GM12878 (cell line): Measurements from ENCODE around the gene FABP2. TPM values are rescaled to one million over a fixed set of nuclear protein-coding genes. Genes with fewer than 3 reads are reported as not detected.
"Not testable (repeated sequence)": the region's sequence is repeated elsewhere in the genome, so short reads cannot be mapped to it uniquely, and the experiment has no call there.

Experiments
- ATAC-seq: fragments of 200-7000 bp; cut with Tn5 transposase; 3 replicates; pipeline ENCODE4 v1.9.1; 2020; ENCODE audit warnings: mild to moderate bottlenecking, moderate library complexity
- BruUV-seq: library from RNA; stranded (reverse); fragments of 400-500 nt; replicated peaks from 2 replicates; lab custom pipeline; 2021; lab: Mats Ljungman, UMichigan
- CTCF ChIA-PET: fragments of 300-600 bp; sonication (Branson Sonifier 250); formaldehyde crosslinking; extraction: SDS; loops from one replicate; lab custom pipeline; 2021; ENCODE audit warnings: inconsistent platforms; lab: Yijun Ruan, JAX
- POLR2A ChIA-PET: fragments of 350-600 bp; formaldehyde crosslinking; extraction: SDS; loops from one replicate; lab custom pipeline; 2021; ENCODE audit warnings: inconsistent platforms; lab: Charles Lee
- RAD21 ChIA-PET: fragments of 300-600 bp; sonication (Branson Sonifier 250); formaldehyde crosslinking; loops from one replicate; lab custom pipeline; 2023; ENCODE audit warnings: antibody characterized with exemption; ENCODE audit not compliant: unreplicated experiment; lab: Charles Lee
- SMC1A ChIA-PET: fragments of 300-600 bp; sonication (Branson Sonifier 250); formaldehyde crosslinking; loops from one replicate; lab custom pipeline; 2023; ENCODE audit not compliant: unreplicated experiment, uncharacterized antibody; lab: Charles Lee
- DNase-seq: peaks from one replicate; pipeline ENCODE4 v3.0.0-alpha.2; 2011; ENCODE audit warnings: low read depth, low spot score
- FAIRE-seq: peaks from 3 replicates; lab custom pipeline; 2011; peaks lifted over from hg19 to GRCh38; lab: Jason Lieb, UNC
- H2AFZ ChIP-seq: 2 replicates; pipeline ENCODE4 v1.6.0; 2011; ENCODE audit warnings: low read depth, low read length, control low read depth; ENCODE audit not compliant: control insufficient read depth
- H3K27ac ChIP-seq: 2 replicates; pipeline ENCODE4 v1.5.1; 2011; ENCODE audit warnings: control low read depth; ENCODE audit not compliant: control insufficient read depth, insufficient read depth
- H3K27me3 ChIP-seq, 2 experiments: replicated peaks in 1 of 2; 2 replicates each; pipeline versions ENCODE4 v1.6.0 to v1.6.1; 2011; ENCODE audit warnings: low read length in 1 of 2; ENCODE audit not compliant: control insufficient read depth in 2 of 2, insufficient read depth in 2 of 2
- H3K36me3 ChIP-seq, 2 experiments: 2 replicates each; pipeline ENCODE4 v1.5.1; 2011; ENCODE audit warnings: low read length in 1 of 2; ENCODE audit not compliant: control insufficient read depth in 2 of 2, insufficient read depth in 2 of 2
- H3K4me1 ChIP-seq: 2 replicates; pipeline ENCODE4 v1.6.1; 2011; ENCODE audit warnings: mild to moderate bottlenecking, low read length, moderate library complexity, mixed read lengths; ENCODE audit not compliant: control insufficient read depth, insufficient read depth
- H3K4me2 ChIP-seq: 2 replicates; pipeline ENCODE4 v1.6.0; 2011; ENCODE audit warnings: control low read depth; ENCODE audit not compliant: control insufficient read depth, insufficient read depth
- H3K4me3 ChIP-seq: fragments of 200-600 bp; sonication (generic); 2 replicates; pipeline ENCODE4 v1.5.1; 2016
- H3K79me2 ChIP-seq: 2 replicates; pipeline ENCODE4 v1.6.0; 2011; ENCODE audit warnings: low read length; ENCODE audit not compliant: control insufficient read depth, insufficient read depth
- H3K9ac ChIP-seq: 2 replicates; pipeline ENCODE4 v1.8.0; 2011; ENCODE audit warnings: low read length, control low read depth, mixed read lengths; ENCODE audit not compliant: control insufficient read depth, insufficient read depth
- H3K9me3 ChIP-seq: replicated peaks from 3 replicates; pipeline ENCODE4 v1.5.1; 2011; ENCODE audit warnings: mild to moderate bottlenecking, low read length; ENCODE audit not compliant: control insufficient read depth, insufficient read depth
- H4K20me1 ChIP-seq: 2 replicates; pipeline ENCODE4 v1.6.0; 2011; ENCODE audit not compliant: control insufficient read depth, insufficient read depth
- SMC3 ChIP-seq: IDR thresholded peaks from 2 replicates; pipeline ENCODE4 v1.6.1; 2011; ENCODE audit warnings: low read length, improper control_type of control experiment, borderline replicate concordance
- ZNF592 ChIP-seq: fragments of 450-650 bp; IDR thresholded peaks from 2 replicates; pipeline ENCODE4 v1.6.1; 2017; ENCODE audit warnings: mild to moderate bottlenecking, moderate library complexity
- WGBS: methylation state at CpG from one replicate; pipeline ENCODE4 v1.1.6; 2016; ENCODE audit warnings: low lambda C conversion rate; ENCODE audit not compliant: insufficient replicate concordance, insufficient coverage; ENCODE audit errors: missing lambda C conversion rate; 5-methylcytosine and 5-hydroxymethylcytosine counted together
- in situ Hi-C: fragments of 300-500 bp; cut with MboI; formaldehyde crosslinking; loops from 9 replicates; pipeline ENCODE4 v1.14.3; 2018; ENCODE audit warnings: mixed read lengths
- intact Hi-C: fragments of 100-400 bp; cut with micrococcal nuclease; formaldehyde crosslinking; loops from one replicate; pipeline ENCODE4 v1.14.2; 2022; ENCODE audit not compliant: unreplicated experiment
- polyA plus RNA-seq, 11 experiments: library from polyadenylated mRNA; depleted of rRNA in 4 of 11; unstranded in 6 of 11; stranded (reverse) in 5 of 11; fragments of >200 nt; fragmentation: Nextera tagmentation in 4 of 11; fragmentation: Illumina TruSeq in 1 of 11; extraction: Ambion mirVana in 4 of 11; extraction: Trizol in 1 of 11; gene quantifications; 1 replicate in 1 of 11; 2 replicates in 10 of 11; pipeline versions ENCODE4 v1.2.1 to v1.2.3, GENCODE V29; 2011 to 2016; ENCODE audit warnings: inconsistent platforms in 2 of 11, missing spikeins in 2 of 11, low read depth in 1 of 11
- total RNA-seq, 4 experiments: library from RNA; depleted of rRNA in 3 of 4; stranded (reverse); fragments of >200 nt in 3 of 4; fragmentation: Illumina TruSeq in 1 of 4; extraction: Trizol in 1 of 4; gene quantifications; 2 replicates each; pipeline versions ENCODE4 v1.2.1 to v1.2.3, GENCODE V29; 2013 to 2021

Gene FABP2
- total and polyA plus RNA-seq, 10 of the 15 experiments (the other 5 are each of a cell fraction or from before 2014, with no cell fraction given): not detected

- TF ChIP-seq SMC3 (no peak), ZNF592 (no peak)
Measured at GRCh38 chr4:119281393-119281792, 40.5 kb downstream of the FABP2 start (continued).

GRCh38 chr4:119279945-119280344 is 42.0 kb downstream of the FABP2 start:
- H3K79me2 ChIP-seq, in situ Hi-C loops, H3K4me1 ChIP-seq, H3K27ac ChIP-seq, ATAC-seq, H3K9me3 ChIP-seq, DNase-seq, H3K9ac ChIP-seq, RAD21 ChIA-PET, H4K20me1 ChIP-seq, H3K27me3 ChIP-seq, FAIRE-seq, H2AFZ ChIP-seq, H3K4me2 ChIP-seq, H3K4me3 ChIP-seq, H3K36me3 ChIP-seq, SMC1A ChIA-PET, BruUV-seq: not testable (repeated sequence)
- intact Hi-C loops: loop anchor here (10.0 kb wide), 1 partner anchor 505 kb away; no protein-coding TSS in a partner anchor
- POLR2A ChIA-PET: interaction anchor here (0.7 kb wide), 1 partner anchor 28 kb away, joined by 4 read pairs; no protein-coding TSS in a partner anchor
- WGBS: 97% methylated on average over 11 of the region's 12 CpGs
- CTCF ChIA-PET: interaction anchor here (0.6 kb wide), 1 partner anchor 314 kb away, joined by 4 read pairs; no protein-coding TSS in a partner anchor

GRCh38 chr4:119279541-119279940 is 42.4 kb downstream of the FABP2 start:
- DNase-seq, H3K4me2 ChIP-seq, in situ Hi-C loops, H3K27ac ChIP-seq, H3K4me1 ChIP-seq, H3K79me2 ChIP-seq, H2AFZ ChIP-seq, FAIRE-seq, H4K20me1 ChIP-seq, intact Hi-C loops, H3K4me3 ChIP-seq, RAD21 ChIA-PET, H3K36me3 ChIP-seq, H3K9me3 ChIP-seq, SMC1A ChIA-PET, H3K9ac ChIP-seq, BruUV-seq, H3K27me3 ChIP-seq, ATAC-seq: not testable (repeated sequence)
- ChIA-PET CTCF (interaction anchor here (0.6 kb wide), 1 partner anchor 313 kb away, joined by 4 read pairs; no protein-coding TSS in a partner anchor), POLR2A (interaction anchor here (0.7 kb wide), 1 partner anchor 28 kb away, joined by 4 read pairs; no protein-coding TSS in a partner anchor)
- WGBS: 92% methylated on average over 10 of the region's 19 CpGs
